ENCODE data around the gene TPRN. TPM values are rescaled to one million over a fixed set of nuclear protein-coding genes. Genes with fewer than 3 reads are reported as not detected.

TPRN gene
- polyA plus RNA-seq, 3 donors: 14.6 to 23.2 (median 22.0) TPM

GRCh38 chr9:137227853-137228505 is 27.4 kb upstream of the TPRN start:
- DNase-seq: no peak

GRCh38 chr9:137227054-137227852 is 26.7 kb upstream of the TPRN start, which contains the start of gene RNF224:
RNF224 (plus strand) TSS chr9:137227502; CDS start chr9:137228336, 834 bp downstream.
- DNase-seq: peak; percentile 75

- no peak for DNase-seq
Observed at GRCh38 chr9:137226338-137227053, 26.0 kb upstream of the TPRN start.

GRCh38 chr9:137225699-137226331 is 25.3 kb upstream of the TPRN start:
- no peak for DNase-seq

- DNase-seq: no peak
Observed at GRCh38 chr9:137224830-137225694, 24.5 kb upstream of the TPRN start, which contains the start of gene CYSRT1. CYSRT1 (plus strand) TSS chr9:137225174; CDS start chr9:137225622, 448 bp downstream.

- DNase-seq: peak; percentile 97
Observed at GRCh38 chr9:137223078-137223970, 22.8 kb upstream of the TPRN start.

GRCh38 chr9:137222190-137223077 is 21.9 kb upstream of the TPRN start, which contains the start of gene RNF208:
RNF208 (minus strand) TSS chr9:137222240; CDS start chr9:137221212, 1,028 bp downstream.
- no peak for DNase-seq

- DNase-seq: no peak
Observed at GRCh38 chr9:137221506-137222111, 21.1 kb upstream of the TPRN start.

- no peak for DNase-seq
Observed at GRCh38 chr9:137221095-137221505, 20.6 kb upstream of the TPRN start.

GRCh38 chr9:137220317-137221094 is 20.0 kb upstream of the TPRN start:
- DNase-seq: no peak

GRCh38 chr9:137219757-137220316 is 19.3 kb upstream of the TPRN start:
- DNase-seq: no peak

GRCh38 chr9:137218754-137219271 is 18.3 kb upstream of the TPRN start:
- DNase-seq: no peak

GRCh38 chr9:137218212-137218753 is 17.7 kb upstream of the TPRN start:
- no peak for DNase-seq

- DNase-seq: no peak
Observed at GRCh38 chr9:137217276-137218211, 17.0 kb upstream of the TPRN start.

All from renal pelvis (tissue), 4 donors.